MCF 10A (cell line): Measurements from ENCODE around the gene TMEM164. TPM values are rescaled to one million over a fixed set of nuclear protein-coding genes. Genes with fewer than 3 reads are reported as not detected.

Experiments
- BruUV-seq: library from RNA; stranded (reverse); fragments of 400-500 nt; replicated peaks from 2 replicates; lab custom pipeline; 2021; lab: Mats Ljungman, UMichigan
- CTCF ChIA-PET: fragments of 300-600 bp; sonication (Branson Sonifier 250); formaldehyde crosslinking; extraction: SDS; loops from one replicate; lab custom pipeline; 2021; ENCODE audit warnings: antibody characterized with exemption, inconsistent platforms; lab: Yijun Ruan, JAX
- POLR2A ChIA-PET: fragments of 300-600, 350-650 bp; sonication (Branson Sonifier 250); formaldehyde crosslinking; extraction: SDS; loops from one replicate; lab custom pipeline; 2020; ENCODE audit warnings: antibody characterized with exemption, inconsistent platforms; lab: Yijun Ruan, JAX
- DNase-seq: peaks from one replicate; pipeline ENCODE4 v3.0.0-alpha.2; 2018; ENCODE audit not compliant: unreplicated experiment
- H3K27ac Mint-ChIP-seq: one replicate; pipeline ENCODE4 v1.8.0; 2022; ENCODE audit warnings: mild to moderate bottlenecking, low read depth, mixed read lengths; ENCODE audit not compliant: unreplicated experiment
- H3K27me3 Mint-ChIP-seq: one replicate; pipeline ENCODE4 v1.8.0; 2022; ENCODE audit warnings: mixed read lengths; ENCODE audit not compliant: insufficient read depth, unreplicated experiment
- H3K36me3 Mint-ChIP-seq: one replicate; pipeline ENCODE4 v1.8.0; 2022; ENCODE audit warnings: mild to moderate bottlenecking, moderate library complexity, mixed read lengths; ENCODE audit not compliant: insufficient read depth, unreplicated experiment
- H3K4me1 Mint-ChIP-seq: one replicate; pipeline ENCODE4 v1.8.0; 2022; ENCODE audit warnings: mixed read lengths; ENCODE audit not compliant: insufficient read depth, unreplicated experiment
- H3K4me3 Mint-ChIP-seq: one replicate; pipeline ENCODE4 v1.8.0; 2022; ENCODE audit warnings: mild to moderate bottlenecking, moderate library complexity, mixed read lengths; ENCODE audit not compliant: unreplicated experiment
- H3K9me3 Mint-ChIP-seq: one replicate; pipeline ENCODE4 v1.8.0; 2022; ENCODE audit warnings: mixed read lengths; ENCODE audit not compliant: unreplicated experiment
- intact Hi-C: fragments of 100-400 bp; cut with micrococcal nuclease; formaldehyde crosslinking; loops from 2 replicates; pipeline ENCODE4 v1.14.1; 2022
- total RNA-seq: library from RNA; stranded (reverse); gene quantifications from 2 replicates; pipeline ENCODE4 v1.2.3, GENCODE V29; 2022
- TF ChIP-seq, protein P1 (sequence below): fragments of 200-600 bp; IDR thresholded peaks from one replicate; pipeline ENCODE4 v1.8.0; 2022; ENCODE audit warnings: antibody characterized with exemption, mild to moderate bottlenecking; ENCODE audit not compliant: unreplicated experiment

TMEM164 gene
- total RNA-seq, 1 experiment from 2014 or later = 39.2 TPM

DNA sequence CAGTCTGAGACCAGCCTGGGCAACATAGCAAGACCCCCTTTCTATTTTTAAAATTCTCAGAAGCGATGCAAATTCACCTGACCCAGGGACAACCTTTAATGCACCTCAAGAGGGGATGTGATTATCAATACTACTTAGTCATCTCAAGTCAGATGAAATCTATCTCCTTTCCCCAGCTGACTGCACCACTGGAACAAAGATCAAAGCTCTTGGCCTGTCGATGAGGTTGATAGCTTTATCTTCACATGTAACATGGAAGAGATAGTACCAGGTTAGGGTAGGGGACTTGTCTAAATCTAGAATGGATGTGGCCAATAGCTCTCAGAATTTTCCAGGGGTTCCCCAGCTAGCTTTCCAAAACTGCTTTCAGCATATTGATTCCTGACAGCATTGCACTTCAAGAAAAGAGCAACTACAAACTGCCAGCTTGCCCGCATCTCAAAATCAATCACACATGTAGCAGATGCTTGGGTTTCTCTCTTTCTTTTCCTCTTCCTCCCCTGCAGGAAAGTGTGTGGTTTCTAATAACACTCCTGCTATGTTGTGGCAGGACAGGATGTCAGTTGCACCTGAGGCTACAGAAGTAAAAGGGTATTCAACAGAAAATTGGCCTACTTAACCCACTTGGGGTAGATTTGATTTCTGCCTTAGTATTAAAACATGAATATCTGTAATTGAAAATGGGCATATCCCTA is 12.2 kb upstream of the TMEM164 start:
- no TSS peak for BruUV-seq
- intact Hi-C loops = no loop called here

DNA sequence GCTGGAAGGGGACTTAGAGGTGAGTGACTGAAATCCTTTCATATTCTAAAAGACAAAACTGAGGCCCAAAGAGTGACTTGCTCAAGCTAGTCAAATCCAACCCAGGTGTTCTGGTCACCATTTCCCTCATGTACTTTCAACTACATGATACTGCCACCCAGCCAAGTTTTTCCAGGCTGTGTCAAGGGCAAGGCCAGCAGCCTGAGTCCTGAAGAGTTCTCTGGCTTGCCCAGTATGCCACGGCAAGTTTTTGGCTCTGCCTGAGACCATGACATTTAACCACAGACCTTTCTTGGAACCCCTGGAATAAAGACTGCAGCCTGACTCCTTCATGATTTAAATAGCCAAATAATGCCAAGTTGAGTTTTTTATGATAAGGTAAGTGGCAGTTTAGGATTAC is 10.7 kb upstream of the TMEM164 start:
- intact Hi-C loops = no loop called here
- Mint-ChIP-seq H3K4me3 (no peak overlapping the region), H3K36me3 (no peaks in the 10 kb centered on the region), H3K27ac (no peak overlapping the region), H3K27me3 (peaks cover 67% of the 10 kb centered on the region), H3K4me1 (no peaks in the 10 kb centered on the region), H3K9me3 (no peaks in the 10 kb centered on the region)
- CTCF ChIA-PET = interaction anchor here (1.5 kb wide), 1 partner anchor 37 kb away, joined by 5 read pairs; no protein-coding TSS in a partner anchor
- POLR2A ChIA-PET = no interaction called here
- DNase-seq = no peak
- TF ChIP-seq, protein P1, sequence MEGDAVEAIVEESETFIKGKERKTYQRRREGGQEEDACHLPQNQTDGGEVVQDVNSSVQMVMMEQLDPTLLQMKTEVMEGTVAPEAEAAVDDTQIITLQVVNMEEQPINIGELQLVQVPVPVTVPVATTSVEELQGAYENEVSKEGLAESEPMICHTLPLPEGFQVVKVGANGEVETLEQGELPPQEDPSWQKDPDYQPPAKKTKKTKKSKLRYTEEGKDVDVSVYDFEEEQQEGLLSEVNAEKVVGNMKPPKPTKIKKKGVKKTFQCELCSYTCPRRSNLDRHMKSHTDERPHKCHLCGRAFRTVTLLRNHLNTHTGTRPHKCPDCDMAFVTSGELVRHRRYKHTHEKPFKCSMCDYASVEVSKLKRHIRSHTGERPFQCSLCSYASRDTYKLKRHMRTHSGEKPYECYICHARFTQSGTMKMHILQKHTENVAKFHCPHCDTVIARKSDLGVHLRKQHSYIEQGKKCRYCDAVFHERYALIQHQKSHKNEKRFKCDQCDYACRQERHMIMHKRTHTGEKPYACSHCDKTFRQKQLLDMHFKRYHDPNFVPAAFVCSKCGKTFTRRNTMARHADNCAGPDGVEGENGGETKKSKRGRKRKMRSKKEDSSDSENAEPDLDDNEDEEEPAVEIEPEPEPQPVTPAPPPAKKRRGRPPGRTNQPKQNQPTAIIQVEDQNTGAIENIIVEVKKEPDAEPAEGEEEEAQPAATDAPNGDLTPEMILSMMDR = no peak
- no TSS peak for BruUV-seq

More for the DNA sequence above, 12.2 kb upstream of the TMEM164 start:
- no peak overlapping the region for H3K27ac Mint-ChIP-seq
- H3K36me3 Mint-ChIP-seq = no peaks in the 10 kb centered on the region
- peaks cover 60% of the 10 kb centered on the region for H3K27me3 Mint-ChIP-seq
- CTCF ChIA-PET = interaction anchor here (1.5 kb wide), 1 partner anchor 36 kb away, joined by 5 read pairs; no protein-coding TSS in a partner anchor
- H3K4me1 Mint-ChIP-seq = no peaks in the 10 kb centered on the region
- DNase-seq = no peak
- no peaks in the 10 kb centered on the region for H3K9me3 Mint-ChIP-seq
- no peak overlapping the region for H3K4me3 Mint-ChIP-seq
- POLR2A ChIA-PET = interaction anchor here (0.6 to 0.7 kb wide), 2 partner anchors 63 to 349 kb away, joined by 3 to 4 read pairs; no protein-coding TSS in a partner anchor
- TF ChIP-seq, protein P1 = no peak

DNA sequence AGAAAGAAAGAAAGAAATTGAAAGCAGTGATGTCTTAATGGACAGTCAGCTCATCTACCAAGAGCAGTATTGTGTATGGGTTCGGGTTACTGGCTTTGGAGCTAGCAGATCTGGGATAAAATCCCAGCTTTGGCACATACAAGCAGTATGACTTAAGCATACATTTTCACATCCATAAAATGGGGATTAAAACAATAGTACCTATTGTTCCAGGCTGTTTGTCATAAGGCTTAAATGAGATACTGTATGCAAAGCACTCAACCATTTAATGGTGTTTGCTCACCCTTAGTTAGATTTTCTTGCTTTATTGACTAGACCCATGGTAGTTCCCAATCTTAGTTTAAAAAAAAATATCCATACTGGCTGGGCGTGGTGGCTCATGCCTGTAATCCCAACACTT is 7.8 kb upstream of the TMEM164 start:
- Mint-ChIP-seq H3K9me3 (no peaks in the 10 kb centered on the region), H3K27me3 (peaks cover 60% of the 10 kb centered on the region), H3K36me3 (no peaks in the 10 kb centered on the region), H3K4me3 (no peak overlapping the region), H3K4me1 (no peaks in the 10 kb centered on the region), H3K27ac (no peak overlapping the region)
- ChIA-PET CTCF (interaction anchor here (1.1 kb wide), 1 partner anchor 19 kb away, joined by 3 read pairs; no protein-coding TSS in a partner anchor), POLR2A (interaction anchor here (0.6 kb wide), 2 partner anchors 17 to 26 kb away, joined by 3 to 4 read pairs; no protein-coding TSS in a partner anchor)
- DNase-seq = no peak
- intact Hi-C loops = no loop called here
- no TSS peak for BruUV-seq
- TF ChIP-seq, protein P1 = no peak

DNA sequence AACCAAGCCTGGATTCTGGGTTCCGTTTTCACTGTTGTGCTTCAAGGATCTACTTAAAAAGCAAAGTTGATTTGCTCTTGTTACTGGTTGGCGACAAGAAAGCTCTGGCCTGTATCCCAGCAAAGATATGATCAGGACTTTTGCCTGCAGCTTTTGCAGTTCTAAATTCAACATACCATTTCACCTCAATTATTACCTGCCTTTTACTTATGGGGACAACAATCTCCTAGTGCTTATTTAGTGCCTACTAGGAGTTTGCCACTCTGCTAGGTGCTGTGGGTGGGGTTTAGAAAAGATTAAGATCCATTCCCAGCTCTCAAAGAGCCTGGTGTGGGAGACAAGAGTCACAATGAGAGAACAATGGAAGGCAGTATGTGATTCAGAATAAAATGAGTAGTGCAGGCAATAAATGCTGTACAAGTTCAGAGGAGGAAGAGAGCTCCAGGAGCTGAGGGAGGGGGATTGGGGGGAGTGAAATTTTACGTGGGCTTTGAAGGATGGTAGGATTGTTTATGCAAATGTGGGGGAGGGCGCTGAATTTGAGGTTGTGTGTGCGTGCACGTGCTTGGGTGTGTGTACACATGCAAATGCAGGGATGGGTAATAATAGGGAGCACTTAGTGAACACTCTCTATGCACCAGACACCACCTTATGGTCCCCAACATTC is 5.0 kb upstream of the TMEM164 start:
- no peak overlapping the region for H3K27ac Mint-ChIP-seq
- H3K27me3 Mint-ChIP-seq = peaks cover 63% of the 10 kb centered on the region
- H3K4me1 Mint-ChIP-seq = peaks cover 7% of the 10 kb centered on the region
- H3K9me3 Mint-ChIP-seq = no peaks in the 10 kb centered on the region
- no peaks in the 10 kb centered on the region for H3K36me3 Mint-ChIP-seq
- DNase-seq = no peak
- CTCF ChIA-PET = interaction anchor here (0.6 to 1.1 kb wide), 4 partner anchors 81 to 480 kb away, joined by 3 to 4 read pairs (median 3); no protein-coding TSS in a partner anchor
- H3K4me3 Mint-ChIP-seq = no peak overlapping the region
- POLR2A ChIA-PET = no interaction called here
- no TSS peak for BruUV-seq
- TF ChIP-seq, protein P1 = no peak
- intact Hi-C loops = no loop called here
